ENCODE data around the gene KCNQ5.

Gene KCNQ5

GRCh38 chr6:72631480-72631879 is 9.6 kb downstream of the KCNQ5 start:
- H3K4me2 ChIP-seq (ENCODE audit: low read length), result no peak overlapping the region
- no peak overlapping the region for H3K27ac ChIP-seq (ENCODE audit: low read depth, low read length)
- H3F3A ChIP-seq (ENCODE audit: control insufficient read depth, insufficient read depth), result no peaks in the 10 kb centered on the region
- H4K20me1 ChIP-seq (ENCODE audit: control insufficient read depth, insufficient read depth, low read depth, low read length), result peaks cover 5% of the 10 kb centered on the region; the same call in 1 of the 2 replicates
- H3K4me3 ChIP-seq (ENCODE audit: low read length), result no peak overlapping the region
- H3K9me2 ChIP-seq (replicated peaks; ENCODE audit: control insufficient read depth, low read length), result no peaks in the 10 kb centered on the region
- TF ChIP-seq EZH2phosphoT487 (IDR thresholded peaks at IDR 0.05; ENCODE audit: borderline replicate concordance, low read length), result no peak
- TF ChIP-seq CTCF (IDR thresholded peaks at IDR 0.05; ENCODE audit: low read depth, low read length, poor library complexity, severe bottlenecking), result no peak
- no peaks in the 10 kb centered on the region for H3K27me3 ChIP-seq (ENCODE audit: control insufficient read depth, low read length)
- peaks cover 15% of the 10 kb centered on the region for H3K4me1 ChIP-seq (ENCODE audit: control insufficient read depth, low read length)
- no peaks in the 10 kb centered on the region for H3K9me3 ChIP-seq (ENCODE audit: control insufficient read depth, insufficient read depth, low read length)
- peaks cover 54% of the 10 kb centered on the region for H3K36me3 ChIP-seq (ENCODE audit: control insufficient read depth, low read length)
- peaks cover 100% of the 10 kb centered on the region for H3K79me2 ChIP-seq (ENCODE audit: control insufficient read depth, low read length)

- no peak overlapping the region for H3K4me3 ChIP-seq (ENCODE audit: low read length)
- H3K4me1 ChIP-seq (ENCODE audit: control insufficient read depth, low read length), result peaks cover 44% of the 10 kb centered on the region
- no peak overlapping the region for H3K27ac ChIP-seq (ENCODE audit: low read depth, low read length)
- H3K27me3 ChIP-seq (ENCODE audit: control insufficient read depth, low read length), result no peaks in the 10 kb centered on the region
- H3F3A ChIP-seq (ENCODE audit: control insufficient read depth, insufficient read depth), result no peaks in the 10 kb centered on the region
- peaks cover 16% of the 10 kb centered on the region for H4K20me1 ChIP-seq (ENCODE audit: control insufficient read depth, insufficient read depth, low read depth, low read length)
- peaks cover 100% of the 10 kb centered on the region for H3K79me2 ChIP-seq (ENCODE audit: control insufficient read depth, low read length)
- H3K4me2 ChIP-seq (ENCODE audit: low read length), result no peak overlapping the region
- no peak for TF ChIP-seq EZH2phosphoT487 (IDR thresholded peaks at IDR 0.05; ENCODE audit: borderline replicate concordance, low read length)
- no peak for TF ChIP-seq CTCF (IDR thresholded peaks at IDR 0.05; ENCODE audit: low read depth, low read length, poor library complexity, severe bottlenecking)
- H3K36me3 ChIP-seq (ENCODE audit: control insufficient read depth, low read length), result peaks cover 37% of the 10 kb centered on the region
- H3K9me2 ChIP-seq (replicated peaks; ENCODE audit: control insufficient read depth, low read length), result no peaks in the 10 kb centered on the region
- no peaks in the 10 kb centered on the region for H3K9me3 ChIP-seq (ENCODE audit: control insufficient read depth, insufficient read depth, low read length)
Measured at GRCh38 chr6:72635636-72636035, 13.8 kb downstream of the KCNQ5 start.

- TF ChIP-seq CTCF (IDR thresholded peaks at IDR 0.05; ENCODE audit: low read depth, low read length, poor library complexity, severe bottlenecking), result no peak
- TF ChIP-seq EZH2phosphoT487 (IDR thresholded peaks at IDR 0.05; ENCODE audit: borderline replicate concordance, low read length), result no peak
- Histone ChIP-seq H3K36me3 (ENCODE audit: control insufficient read depth, low read length) (peaks cover 37% of the 10 kb centered on the region), H3K4me1 (ENCODE audit: control insufficient read depth, low read length) (peaks cover 50% of the 10 kb centered on the region), H3K9me2 (replicated peaks; ENCODE audit: control insufficient read depth, low read length) (no peaks in the 10 kb centered on the region), H3K27me3 (ENCODE audit: control insufficient read depth, low read length) (no peaks in the 10 kb centered on the region), H3K4me2 (ENCODE audit: low read length) (no peak overlapping the region), H4K20me1 (ENCODE audit: control insufficient read depth, insufficient read depth, low read depth, low read length) (peaks cover 16% of the 10 kb centered on the region), H3K27ac (ENCODE audit: low read depth, low read length) (no peak overlapping the region), H3K9me3 (ENCODE audit: control insufficient read depth, insufficient read depth, low read length) (no peaks in the 10 kb centered on the region), H3K4me3 (ENCODE audit: low read length) (no peak overlapping the region), H3K79me2 (ENCODE audit: control insufficient read depth, low read length) (peaks cover 100% of the 10 kb centered on the region), H3F3A (ENCODE audit: control insufficient read depth, insufficient read depth) (no peaks in the 10 kb centered on the region)
Measured at GRCh38 chr6:72636215-72636614, 14.4 kb downstream of the KCNQ5 start.

Data from DOHH2 (cell line).